GM12878 (cell line): ENCODE data around the gene MAN2A1. TPM values are rescaled to one million over a fixed set of nuclear protein-coding genes. Genes with fewer than 3 reads are reported as not detected.

Experiments used
- ATAC-seq: fragments of 200-7000 bp; cut with Tn5 transposase; 3 replicates; pipeline ENCODE4 v1.9.1; 2020; ENCODE audit warnings: mild to moderate bottlenecking, moderate library complexity
- BruUV-seq: library from RNA; stranded (reverse); fragments of 400-500 nt; replicated peaks from 2 replicates; lab custom pipeline; 2021; lab: Mats Ljungman, UMichigan
- CTCF ChIA-PET: fragments of 300-600 bp; sonication (Branson Sonifier 250); formaldehyde crosslinking; extraction: SDS; loops from one replicate; lab custom pipeline; 2021; ENCODE audit warnings: inconsistent platforms; lab: Yijun Ruan, JAX
- POLR2A ChIA-PET: fragments of 350-600 bp; formaldehyde crosslinking; extraction: SDS; loops from one replicate; lab custom pipeline; 2021; ENCODE audit warnings: inconsistent platforms; lab: Charles Lee
- RAD21 ChIA-PET: fragments of 300-600 bp; sonication (Branson Sonifier 250); formaldehyde crosslinking; loops from one replicate; lab custom pipeline; 2023; ENCODE audit warnings: antibody characterized with exemption; ENCODE audit not compliant: unreplicated experiment; lab: Charles Lee
- SMC1A ChIA-PET: fragments of 300-600 bp; sonication (Branson Sonifier 250); formaldehyde crosslinking; loops from one replicate; lab custom pipeline; 2023; ENCODE audit not compliant: unreplicated experiment, uncharacterized antibody; lab: Charles Lee
- DNase-seq: peaks from one replicate; pipeline ENCODE4 v3.0.0-alpha.2; 2011; ENCODE audit warnings: low read depth, low spot score
- FAIRE-seq: peaks from 3 replicates; lab custom pipeline; 2011; peaks lifted over from hg19 to GRCh38; lab: Jason Lieb, UNC
- H2AFZ ChIP-seq: 2 replicates; pipeline ENCODE4 v1.6.0; 2011; ENCODE audit warnings: low read depth, low read length, control low read depth; ENCODE audit not compliant: control insufficient read depth
- H3K27ac ChIP-seq: 2 replicates; pipeline ENCODE4 v1.5.1; 2011; ENCODE audit warnings: control low read depth; ENCODE audit not compliant: control insufficient read depth, insufficient read depth
- H3K27me3 ChIP-seq, 2 experiments: replicated peaks in 1 of 2; 2 replicates each; pipeline versions ENCODE4 v1.6.0 to v1.6.1; 2011; ENCODE audit warnings: low read length in 1 of 2; ENCODE audit not compliant: control insufficient read depth in 2 of 2, insufficient read depth in 2 of 2
- H3K36me3 ChIP-seq, 2 experiments: 2 replicates each; pipeline ENCODE4 v1.5.1; 2011; ENCODE audit warnings: low read length in 1 of 2; ENCODE audit not compliant: control insufficient read depth in 2 of 2, insufficient read depth in 2 of 2
- H3K4me1 ChIP-seq: 2 replicates; pipeline ENCODE4 v1.6.1; 2011; ENCODE audit warnings: mild to moderate bottlenecking, low read length, moderate library complexity, mixed read lengths; ENCODE audit not compliant: control insufficient read depth, insufficient read depth
- H3K4me2 ChIP-seq: 2 replicates; pipeline ENCODE4 v1.6.0; 2011; ENCODE audit warnings: control low read depth; ENCODE audit not compliant: control insufficient read depth, insufficient read depth
- H3K4me3 ChIP-seq: fragments of 200-600 bp; sonication (generic); 2 replicates; pipeline ENCODE4 v1.5.1; 2016
- H3K79me2 ChIP-seq: 2 replicates; pipeline ENCODE4 v1.6.0; 2011; ENCODE audit warnings: low read length; ENCODE audit not compliant: control insufficient read depth, insufficient read depth
- H3K9ac ChIP-seq: 2 replicates; pipeline ENCODE4 v1.8.0; 2011; ENCODE audit warnings: low read length, control low read depth, mixed read lengths; ENCODE audit not compliant: control insufficient read depth, insufficient read depth
- H3K9me3 ChIP-seq: replicated peaks from 3 replicates; pipeline ENCODE4 v1.5.1; 2011; ENCODE audit warnings: mild to moderate bottlenecking, low read length; ENCODE audit not compliant: control insufficient read depth, insufficient read depth
- H4K20me1 ChIP-seq: 2 replicates; pipeline ENCODE4 v1.6.0; 2011; ENCODE audit not compliant: control insufficient read depth, insufficient read depth
- CUX1 ChIP-seq: IDR thresholded peaks from 2 replicates; pipeline ENCODE4 v1.6.1; 2012; ENCODE audit warnings: improper control_type of control experiment, low read depth, low read length; ENCODE audit not compliant: insufficient replicate concordance
- FOXK2 ChIP-seq: fragments of 450-650 bp; IDR thresholded peaks from 2 replicates; pipeline ENCODE4 v1.6.1; 2017; ENCODE audit warnings: mild to moderate bottlenecking, moderate library complexity
- GABPA ChIP-seq: IDR thresholded peaks from 2 replicates; pipeline ENCODE4 v1.6.1; 2014; ENCODE audit warnings: antibody characterized with exemption, low read depth, mild to moderate bottlenecking, inconsistent platforms
- HDAC2 ChIP-seq: fragments of 200-600 bp; sonication (generic); IDR thresholded peaks from 2 replicates; pipeline ENCODE4 v1.6.1; 2017
- IRF5 ChIP-seq: fragments of 450-650 bp; IDR thresholded peaks from 2 replicates; pipeline ENCODE4 v1.6.1; 2017; ENCODE audit warnings: borderline replicate concordance
- MLLT1 ChIP-seq: fragments of 450-650 bp; IDR thresholded peaks from 2 replicates; pipeline ENCODE4 v1.6.1; 2016; ENCODE audit warnings: mild to moderate bottlenecking
- NKRF ChIP-seq: fragments of 450-650 bp; conservative IDR thresholded peaks from 2 replicates; pipeline ENCODE4 v1.6.1; 2017; ENCODE audit warnings: mild to moderate bottlenecking, moderate library complexity
- ZSCAN29 ChIP-seq: fragments of 450-650 bp; IDR thresholded peaks from 2 replicates; pipeline ENCODE4 v1.6.1; 2017; ENCODE audit warnings: mild to moderate bottlenecking, moderate library complexity
- WGBS: methylation state at CpG from one replicate; pipeline ENCODE4 v1.1.6; 2016; ENCODE audit warnings: low lambda C conversion rate; ENCODE audit not compliant: insufficient replicate concordance, insufficient coverage; ENCODE audit errors: missing lambda C conversion rate; 5-methylcytosine and 5-hydroxymethylcytosine counted together
- in situ Hi-C: fragments of 300-500 bp; cut with MboI; formaldehyde crosslinking; loops from 9 replicates; pipeline ENCODE4 v1.14.3; 2018; ENCODE audit warnings: mixed read lengths
- intact Hi-C: fragments of 100-400 bp; cut with micrococcal nuclease; formaldehyde crosslinking; loops from one replicate; pipeline ENCODE4 v1.14.2; 2022; ENCODE audit not compliant: unreplicated experiment
- polyA plus RNA-seq, 11 experiments: library from polyadenylated mRNA; depleted of rRNA in 4 of 11; unstranded in 6 of 11; stranded (reverse) in 5 of 11; fragments of >200 nt; fragmentation: Nextera tagmentation in 4 of 11; fragmentation: Illumina TruSeq in 1 of 11; extraction: Ambion mirVana in 4 of 11; extraction: Trizol in 1 of 11; gene quantifications; 1 replicate in 1 of 11; 2 replicates in 10 of 11; pipeline versions ENCODE4 v1.2.1 to v1.2.3, GENCODE V29; 2011 to 2016; ENCODE audit warnings: inconsistent platforms in 2 of 11, missing spikeins in 2 of 11, low read depth in 1 of 11
- total RNA-seq, 4 experiments: library from RNA; depleted of rRNA in 3 of 4; stranded (reverse); fragments of >200 nt in 3 of 4; fragmentation: Illumina TruSeq in 1 of 4; extraction: Trizol in 1 of 4; gene quantifications; 2 replicates each; pipeline versions ENCODE4 v1.2.1 to v1.2.3, GENCODE V29; 2013 to 2021

MAN2A1 gene
- total and polyA plus RNA-seq, 10 of the 15 experiments (the other 5 are each of a cell fraction or from before 2014, with no cell fraction given) = 4.2 to 27.9 (median 10.5) TPM

- Histone ChIP-seq H3K4me3 (no peak overlapping the region), H3K36me3 (no peaks in the 10 kb centered on the region), H3K9ac (no peak overlapping the region), H2AFZ (no peak overlapping the region), H4K20me1 (no peaks in the 10 kb centered on the region), H3K27me3 (no peaks in the 10 kb centered on the region), H3K79me2 (no peaks in the 10 kb centered on the region), H3K9me3 (no peaks in the 10 kb centered on the region), H3K27ac (no peak overlapping the region), H3K4me1 (no peaks in the 10 kb centered on the region), H3K4me2 (no peak overlapping the region)
- ChIA-PET POLR2A (no interaction called here), CTCF (no interaction called here), SMC1A (no interaction called here), RAD21 (no interaction called here)
- TF ChIP-seq HDAC2 = no peak
- no peak for TF ChIP-seq GABPA
- no peak for TF ChIP-seq NKRF
- ATAC-seq (no peak), FAIRE-seq (peak; percentile 49), DNase-seq (no peak)
- in situ Hi-C loops (no loop called here), intact Hi-C loops (no loop called here)
- BruUV-seq = no TSS peak
These were observed 192.8 kb downstream of the MAN2A1 start for GRCh38 chr5:109882546-109882945.

- in situ Hi-C loops = no loop called here
- no peak for FAIRE-seq
- H3K4me2 ChIP-seq = no peak overlapping the region
- H2AFZ ChIP-seq = no peak overlapping the region
- ChIA-PET RAD21 (no interaction called here), CTCF (no interaction called here), SMC1A (no interaction called here), POLR2A (no interaction called here)
- H3K79me2 ChIP-seq = no peaks in the 10 kb centered on the region
- BruUV-seq = no TSS peak
- no peaks in the 10 kb centered on the region for H3K9me3 ChIP-seq
- ATAC-seq = no peak
- H3K4me3 ChIP-seq = no peak overlapping the region
- H3K27me3 ChIP-seq = no peaks in the 10 kb centered on the region
- intact Hi-C loops = no loop called here
- no peaks in the 10 kb centered on the region for H3K4me1 ChIP-seq
- 79% methylated on average over 20 of the region's 20 CpGs for WGBS
- H3K36me3 ChIP-seq = no peaks in the 10 kb centered on the region
- no peak for DNase-seq
- no peak overlapping the region for H3K27ac ChIP-seq
- H4K20me1 ChIP-seq = no peaks in the 10 kb centered on the region
- H3K9ac ChIP-seq = no peak overlapping the region
- TF ChIP-seq IRF5 (no peak), CUX1 (no peak), FOXK2 (no peak), MLLT1 (no peak), ZSCAN29 (no peak)
These were observed 194.9 kb downstream of the MAN2A1 start for GRCh38 chr5:109884676-109885075.
